GM19238 (cell line): ENCODE results near the gene XPC.

Experiments
- DNase-seq: peaks from one replicate; pipeline ENCODE4 v3.0.0; 2011; ENCODE audit warnings: low spot score; ENCODE audit not compliant: insufficient read length

Gene XPC

DNA sequence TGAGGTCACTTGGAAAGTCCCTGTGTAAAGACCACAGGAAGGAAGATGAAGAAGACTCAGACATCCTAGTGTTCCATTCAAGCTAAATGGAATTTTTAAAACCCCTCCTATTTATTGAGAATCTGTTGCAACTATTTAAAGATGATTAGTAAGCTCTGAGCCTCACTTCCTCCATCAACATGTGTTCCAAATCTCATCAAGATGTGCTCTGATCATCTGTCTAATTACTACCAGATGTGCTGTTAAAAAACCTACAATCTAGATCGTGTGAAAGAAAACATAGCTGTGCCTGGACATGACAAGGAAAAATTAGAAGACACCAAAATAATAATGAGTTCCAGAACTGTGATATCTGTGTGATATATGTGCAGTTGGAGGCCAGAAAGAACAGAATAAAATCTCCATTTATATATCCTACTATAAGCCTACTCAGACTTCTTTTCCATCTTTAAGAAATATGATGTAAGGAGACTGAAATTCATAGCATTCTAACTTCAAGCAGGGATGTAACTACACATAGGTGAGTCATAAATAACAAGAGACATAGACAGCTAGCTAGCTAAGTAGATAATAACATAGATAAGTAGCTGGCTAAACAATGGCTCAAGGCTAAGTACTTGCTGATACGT lies 7.8 kb downstream of the XPC start:
- DNase-seq: no peak

- no peak for DNase-seq
Measured at GRCh38 chr3:14169871-14170270, 8.5 kb downstream of the XPC start.

GRCh38 chr3:14169435-14169834 lies 9.0 kb downstream of the XPC start:
- DNase-seq: no peak

DNA sequence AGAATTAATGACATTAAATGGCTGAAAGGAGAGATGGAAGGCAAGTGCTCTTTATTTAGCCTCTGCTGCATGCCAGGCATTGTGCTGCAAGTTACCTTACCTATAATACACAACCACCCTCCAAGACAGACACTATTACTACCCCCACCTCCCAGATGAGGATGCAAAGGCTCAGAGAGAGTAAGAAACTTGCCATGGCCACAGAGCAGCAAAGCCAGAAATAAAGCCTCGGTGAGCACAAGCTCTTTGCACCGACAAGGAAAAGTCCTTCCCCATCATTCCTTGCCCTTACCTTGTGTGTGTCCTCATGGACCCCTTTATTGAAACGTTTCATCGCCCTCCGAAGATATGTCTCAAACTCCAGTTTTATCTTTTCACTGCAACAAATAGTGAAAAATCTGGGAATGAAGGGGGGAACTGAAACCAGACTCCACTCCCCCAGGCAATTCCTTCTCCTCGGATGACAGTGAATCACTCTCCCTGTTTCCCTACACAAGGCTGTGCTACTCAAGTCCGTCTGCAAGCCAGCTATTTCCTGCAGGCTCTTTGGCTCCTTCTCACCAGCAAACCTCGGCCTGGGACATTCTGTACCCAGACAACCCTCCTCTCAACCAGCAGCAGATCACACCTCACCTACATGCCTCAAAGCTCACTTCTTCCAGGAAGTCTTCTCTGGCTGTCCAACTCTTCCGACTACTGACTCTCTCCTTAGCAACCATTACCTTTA lies 11.4 kb downstream of the XPC start:
- no peak for DNase-seq

- DNase-seq: no peak
Measured at GRCh38 chr3:14162178-14162577, 16.2 kb downstream of the XPC start.

GRCh38 chr3:14161282-14161681 lies 17.1 kb downstream of the XPC start:
- no peak for DNase-seq

DNA sequence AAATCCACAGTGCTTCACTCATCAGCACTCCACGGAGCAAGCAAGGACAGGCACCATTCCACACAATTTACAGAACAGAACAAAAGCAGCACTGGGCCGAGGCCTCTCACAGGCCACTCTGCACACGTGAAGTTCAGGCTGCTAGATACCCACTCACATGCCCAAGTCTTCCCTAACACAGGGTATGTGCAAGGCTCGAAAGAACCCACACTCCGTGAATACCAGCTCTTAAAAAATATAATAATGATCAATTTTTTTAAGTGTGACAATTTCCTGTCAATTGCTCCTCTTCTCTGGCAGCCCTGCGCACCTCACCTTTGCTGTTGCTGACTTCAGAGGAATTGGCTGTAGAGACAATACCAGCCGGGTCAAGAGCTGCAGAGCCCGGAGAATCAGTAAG lies 19.0 kb downstream of the XPC start:
- DNase-seq: no peak

DNA sequence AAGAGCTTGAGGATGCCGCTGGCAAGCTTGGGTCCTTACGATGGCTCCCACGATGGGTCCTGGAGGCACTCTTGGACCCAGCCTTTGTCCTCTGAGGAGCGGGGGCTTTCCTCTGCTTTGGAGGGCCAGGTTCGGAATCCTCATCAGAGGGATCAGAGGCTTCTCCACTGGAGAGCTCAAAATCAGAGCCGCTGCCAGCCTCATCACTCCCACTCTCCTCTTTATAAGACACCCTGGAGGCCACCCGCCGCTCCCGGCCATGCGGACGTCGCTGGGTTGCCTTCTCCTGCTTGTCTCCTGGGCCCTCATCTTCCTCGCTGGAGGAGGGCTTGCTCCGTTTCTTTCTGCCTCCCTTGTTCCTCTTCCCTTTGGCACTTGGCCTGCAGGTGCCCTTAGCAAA lies 20.0 kb downstream of the XPC start:
- no peak for DNase-seq

DNA sequence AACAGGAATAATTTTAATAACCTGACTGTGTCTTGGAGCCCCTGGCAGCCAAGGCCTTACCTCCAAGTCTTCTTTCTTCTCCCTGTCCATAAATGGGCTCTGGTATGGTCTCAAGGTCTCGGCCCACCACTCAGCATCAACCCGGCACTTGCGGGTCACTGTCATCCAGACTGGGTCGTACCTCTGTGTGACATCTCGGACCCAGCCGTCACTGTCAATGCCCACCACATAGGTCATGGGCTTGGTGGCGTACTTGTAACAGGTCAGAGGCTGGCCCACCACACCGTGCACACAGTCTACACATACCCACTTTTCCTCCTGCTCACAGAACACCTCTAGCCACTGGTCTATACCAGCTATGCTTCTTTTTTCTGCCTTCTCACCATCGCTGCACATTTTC lies 20.4 kb downstream of the XPC start:
- DNase-seq: no peak

DNA sequence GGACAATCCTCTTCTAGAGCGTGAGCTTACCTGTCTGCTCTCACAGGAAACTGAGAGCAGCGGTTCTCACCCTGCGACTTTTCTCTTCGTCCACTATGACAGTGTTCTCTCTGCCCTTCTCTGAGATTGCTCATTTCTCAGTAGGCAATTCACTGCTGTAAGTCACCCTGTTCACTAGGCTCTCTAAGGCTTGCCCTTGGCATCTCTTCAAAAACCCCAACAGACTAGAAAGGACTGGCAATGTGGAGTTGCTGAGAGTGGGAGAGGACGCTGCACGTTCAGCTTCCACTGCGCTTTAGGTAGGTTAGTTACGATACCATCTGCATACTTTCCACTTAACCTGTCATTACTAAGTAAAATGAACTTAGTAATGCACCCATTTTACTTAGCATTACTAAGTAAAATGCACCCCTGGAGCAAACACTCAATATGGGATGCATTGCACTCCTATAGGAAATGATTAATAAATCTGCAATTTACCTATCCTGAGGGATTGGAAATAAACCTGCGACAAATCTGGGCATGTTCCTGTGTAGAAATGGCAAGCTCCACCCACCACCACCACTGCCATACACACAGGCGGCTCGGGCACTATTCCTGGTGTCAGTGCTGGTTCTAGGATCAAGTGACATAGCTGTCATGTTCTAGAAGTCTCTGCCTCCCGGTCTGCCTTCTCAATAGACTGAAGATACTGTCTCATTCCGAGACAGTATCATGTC lies 21.4 kb downstream of the XPC start:
- no peak for DNase-seq

DNA sequence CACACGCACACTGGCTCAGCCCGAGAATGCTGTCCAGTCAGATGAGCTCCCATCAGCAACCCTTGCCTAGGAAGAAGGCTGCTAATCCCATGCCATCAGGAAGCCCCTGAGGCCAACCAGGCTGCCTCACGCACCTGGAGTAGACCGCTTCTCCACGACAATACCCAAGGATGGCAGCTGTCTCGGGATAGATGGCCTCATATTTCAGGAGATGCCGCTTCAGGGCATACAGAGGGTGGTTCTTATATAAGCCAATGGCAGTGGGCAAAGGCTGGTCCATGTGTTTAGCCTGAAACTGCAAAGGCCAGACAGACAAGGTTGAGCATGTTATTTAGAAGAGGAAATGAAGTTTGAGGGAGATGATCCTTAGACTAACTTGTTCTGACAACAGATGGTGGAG lies 22.2 kb downstream of the XPC start:
- DNase-seq: no peak

DNA sequence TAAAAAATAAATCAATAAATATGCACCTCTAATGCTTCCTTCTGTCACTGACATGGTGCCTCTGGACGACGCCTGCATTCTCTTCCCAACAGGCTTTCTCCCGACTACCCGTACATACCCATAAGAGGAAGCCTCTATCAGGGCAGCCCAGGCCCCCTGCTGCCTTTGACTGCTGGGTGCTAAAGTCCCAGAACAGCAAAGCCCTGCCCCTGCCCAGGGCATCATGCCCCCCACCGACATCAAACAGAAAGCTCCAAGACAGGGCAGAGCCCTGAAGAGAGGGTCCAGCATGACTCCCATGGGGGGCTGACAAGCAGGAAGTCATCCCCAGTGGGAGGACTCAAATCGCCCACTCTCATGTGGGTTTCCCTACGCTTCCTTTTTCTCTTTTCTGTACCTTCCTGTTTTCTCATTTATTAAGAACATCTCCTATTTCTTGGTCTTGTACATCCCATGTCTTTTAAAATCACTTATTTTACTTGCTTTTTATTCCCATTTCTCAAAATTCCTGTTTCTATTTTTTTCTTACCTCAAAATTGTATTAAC lies 23.4 kb downstream of the XPC start:
- DNase-seq: no peak

- DNase-seq: no peak
Measured at GRCh38 chr3:14154276-14154675, 24.1 kb downstream of the XPC start.

GRCh38 chr3:14153663-14154062 lies 24.7 kb downstream of the XPC start:
- no peak for DNase-seq

- DNase-seq: no peak
Measured at GRCh38 chr3:14152963-14153355, 25.4 kb downstream of the XPC start.

- no peak for DNase-seq
Measured at GRCh38 chr3:14152233-14152962, 26.0 kb downstream of the XPC start.

- DNase-seq: no peak
Measured at GRCh38 chr3:14151471-14152083, 26.8 kb downstream of the XPC start.

GRCh38 chr3:14150491-14151230 lies 27.7 kb downstream of the XPC start:
- DNase-seq: no peak

- DNase-seq: no peak
Measured at GRCh38 chr3:14150078-14150477, 28.3 kb downstream of the XPC start.
